Measurements from ENCODE around the gene MTMR3. TPM values are rescaled to one million over a fixed set of nuclear protein-coding genes. Genes with fewer than 3 reads are reported as not detected.

Gene MTMR3
- polyA plus RNA-seq, 1 experiment: 32.8 TPM

DNA sequence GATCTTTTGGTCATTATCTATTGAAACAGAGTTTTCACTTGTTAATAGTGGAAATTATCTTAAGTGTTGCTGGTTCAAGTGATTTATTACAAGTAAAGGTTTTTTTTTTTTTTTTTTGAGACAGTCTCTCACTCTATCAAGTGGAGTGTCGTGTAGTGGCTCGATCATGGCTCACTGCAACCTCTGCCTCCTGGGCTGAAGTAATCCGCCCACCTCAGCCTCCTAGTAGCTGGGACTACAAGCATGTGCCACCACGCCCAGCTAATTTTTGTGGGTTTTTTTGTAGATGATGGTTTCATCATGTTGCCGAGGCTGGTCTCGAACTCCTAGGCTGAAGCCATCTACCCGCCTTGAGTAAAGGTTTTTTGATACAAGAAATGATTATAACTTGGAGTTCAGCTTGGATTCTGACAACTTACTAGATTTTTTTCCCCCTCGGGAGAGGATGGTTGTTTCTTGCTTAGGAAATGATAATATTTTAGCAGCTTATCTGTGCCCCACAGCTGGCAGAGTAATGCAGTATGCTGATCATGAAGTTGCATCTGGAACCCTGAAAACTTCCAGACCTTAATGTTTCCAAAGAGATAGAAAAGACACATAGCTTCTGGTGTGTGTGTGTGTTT lies 68.9 kb downstream of the MTMR3 start:
- no peak for TF ChIP-seq CTCF (IDR thresholded peaks at IDR 0.05; ENCODE audit: insufficient read depth, low read depth, low read length)
- no peak for DNase-seq (ENCODE audit: low read depth)

DNA sequence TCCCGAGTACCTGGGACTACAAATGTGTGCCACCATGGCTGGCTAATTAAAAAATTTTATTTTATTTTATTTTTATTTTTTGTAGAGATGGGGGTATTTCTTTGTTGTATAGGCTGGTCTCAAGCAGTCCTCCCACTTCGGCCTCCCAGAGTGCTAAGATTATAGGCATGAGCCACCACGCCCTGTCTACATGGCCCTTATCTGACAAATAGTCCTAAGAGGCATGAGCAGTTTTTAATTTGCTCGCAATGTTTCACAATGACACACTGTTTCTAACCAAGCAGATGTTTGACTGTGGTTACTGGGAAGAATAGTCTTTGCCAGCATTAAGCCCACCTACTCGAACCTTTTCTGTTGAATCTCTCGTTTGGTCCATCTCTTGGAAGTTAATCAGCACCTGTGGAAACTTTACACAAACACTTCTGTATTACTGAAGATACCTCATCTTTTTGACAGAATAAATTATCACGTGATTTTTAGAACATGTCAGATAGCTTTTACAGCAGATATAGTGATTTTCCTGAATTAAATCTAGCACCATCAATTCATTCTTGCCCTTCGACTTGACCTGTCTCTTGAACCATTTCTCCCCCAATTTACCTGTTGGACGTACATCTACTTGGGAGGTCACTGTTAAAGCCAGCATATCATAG lies 71.4 kb downstream of the MTMR3 start:
- CTCF ChIA-PET: no interaction called here
- no peak for DNase-seq (ENCODE audit: low read depth)
- Histone ChIP-seq H3K36me3 (ENCODE audit: control insufficient read depth, insufficient read depth, low read length) (no peaks in the 10 kb centered on the region; the same call in 1 of the 2 replicates), H3K4me3 (ENCODE audit: low read depth, low read length) (no peak overlapping the region), H3K27me3 (ENCODE audit: control insufficient read depth, insufficient read depth, low read length) (no peaks in the 10 kb centered on the region)
- no peak for TF ChIP-seq CTCF (IDR thresholded peaks at IDR 0.05; ENCODE audit: insufficient read depth, low read depth, low read length)
- POLR2A ChIA-PET: no interaction called here

More for the DNA sequence above, 68.9 kb downstream of the MTMR3 start:
- CTCF ChIA-PET: no interaction called here
- POLR2A ChIA-PET: no interaction called here
- H3K4me3 ChIP-seq (ENCODE audit: low read depth, low read length): no peak overlapping the region
- no peaks in the 10 kb centered on the region for H3K27me3 ChIP-seq (ENCODE audit: control insufficient read depth, insufficient read depth, low read length)
- H3K36me3 ChIP-seq (ENCODE audit: control insufficient read depth, insufficient read depth, low read length): no peaks in the 10 kb centered on the region; the same call in 1 of the 2 replicates

GRCh38 chr22:29956680-29957079 lies 73.7 kb downstream of the MTMR3 start:
- H3K36me3 ChIP-seq (ENCODE audit: control insufficient read depth, insufficient read depth, low read length): no peaks in the 10 kb centered on the region; the same call in 1 of the 2 replicates
- no peak for DNase-seq (ENCODE audit: low read depth)
- CTCF ChIA-PET: no interaction called here
- POLR2A ChIA-PET: no interaction called here
- TF ChIP-seq CTCF (IDR thresholded peaks at IDR 0.05; ENCODE audit: insufficient read depth, low read depth, low read length): no peak
- H3K27me3 ChIP-seq (ENCODE audit: control insufficient read depth, insufficient read depth, low read length): no peaks in the 10 kb centered on the region
- H3K4me3 ChIP-seq (ENCODE audit: low read depth, low read length): no peak overlapping the region

- no peaks in the 10 kb centered on the region for H3K27me3 ChIP-seq (ENCODE audit: control insufficient read depth, insufficient read depth, low read length)
- no peak overlapping the region for H3K4me3 ChIP-seq (ENCODE audit: low read depth, low read length)
- POLR2A ChIA-PET: no interaction called here
- CTCF ChIA-PET: no interaction called here
- DNase-seq (ENCODE audit: low read depth): no peak
- TF ChIP-seq CTCF (IDR thresholded peaks at IDR 0.05; ENCODE audit: insufficient read depth, low read depth, low read length): no peak
- H3K36me3 ChIP-seq (ENCODE audit: control insufficient read depth, insufficient read depth, low read length): peaks cover 3% of the 10 kb centered on the region; the same call in 1 of the 2 replicates
These were observed 75.2 kb downstream of the MTMR3 start for GRCh38 chr22:29958170-29958569.

DNA sequence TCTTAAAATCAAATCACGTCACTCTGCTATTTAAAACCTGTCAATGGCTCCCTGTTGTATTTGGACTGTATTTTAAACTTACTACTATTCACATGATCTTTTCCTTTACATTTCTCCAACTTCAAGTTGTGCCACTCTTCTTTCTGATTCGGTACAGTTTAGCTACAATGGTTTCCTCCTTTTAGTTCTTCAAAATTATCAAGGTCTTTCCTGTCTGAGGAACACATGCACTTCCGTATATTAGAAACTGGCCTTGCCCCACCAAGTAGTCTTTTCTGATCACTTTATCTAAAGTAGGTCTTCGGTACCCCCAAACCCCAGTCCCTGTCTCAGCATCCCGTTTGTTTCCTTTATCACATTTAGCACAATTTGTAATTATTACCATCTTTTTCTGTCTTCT lies 81.8 kb downstream of the MTMR3 start:
- H3K4me3 ChIP-seq (ENCODE audit: low read depth, low read length): no peak overlapping the region
- no peak for TF ChIP-seq CTCF (IDR thresholded peaks at IDR 0.05; ENCODE audit: insufficient read depth, low read depth, low read length)
- ChIA-PET CTCF (no interaction called here), POLR2A (no interaction called here)
- no peaks in the 10 kb centered on the region for H3K27me3 ChIP-seq (ENCODE audit: control insufficient read depth, insufficient read depth, low read length)
- no peak for DNase-seq (ENCODE audit: low read depth)
- H3K36me3 ChIP-seq (ENCODE audit: control insufficient read depth, insufficient read depth, low read length): peaks cover 3% of the 10 kb centered on the region; the same call in 1 of the 2 replicates

Measured in BJ (cell line).